Endothelial cell (in vitro differentiated cells): ENCODE results near the gene SRGAP3. TPM values are rescaled to one million over a fixed set of nuclear protein-coding genes. Genes with fewer than 3 reads are reported as not detected.

ENCODE experiments used
- DNase-seq: peaks from one replicate; pipeline ENCODE4 v3.0.0; 2021; ENCODE audit warnings: low spot score
- H3K27ac Mint-ChIP-seq: one replicate; pipeline ENCODE4 v1.8.0; 2021; ENCODE audit warnings: mixed read lengths, inconsistent platforms; ENCODE audit not compliant: unreplicated experiment
- H3K27me3 Mint-ChIP-seq: one replicate; pipeline ENCODE4 v1.8.0; 2021; ENCODE audit warnings: mild to moderate bottlenecking, moderate library complexity, mixed read lengths, inconsistent platforms; ENCODE audit not compliant: unreplicated experiment
- H3K36me3 Mint-ChIP-seq: one replicate; pipeline ENCODE4 v1.8.0; 2021; ENCODE audit warnings: mild to moderate bottlenecking, low read depth, mixed read lengths, inconsistent platforms; ENCODE audit not compliant: unreplicated experiment
- H3K4me1 Mint-ChIP-seq: one replicate; pipeline ENCODE4 v1.8.0; 2021; ENCODE audit warnings: mild to moderate bottlenecking, mixed read lengths, inconsistent platforms; ENCODE audit not compliant: unreplicated experiment
- H3K4me3 Mint-ChIP-seq: one replicate; pipeline ENCODE4 v1.8.0; 2021; ENCODE audit warnings: mild to moderate bottlenecking, mixed read lengths, inconsistent platforms; ENCODE audit not compliant: unreplicated experiment
- H3K9me3 Mint-ChIP-seq: one replicate; pipeline ENCODE4 v1.8.0; 2021; ENCODE audit warnings: mixed read lengths, inconsistent platforms; ENCODE audit not compliant: unreplicated experiment
- CTCF ChIP-seq: fragments of 200-600 bp; sonication (generic); IDR thresholded peaks from one replicate; pipeline ENCODE4 v1.5.0; 2021; ENCODE audit warnings: antibody characterized with exemption; ENCODE audit not compliant: unreplicated experiment
- total RNA-seq: library from RNA; stranded (reverse); fragmentation: NEBNext Ultra II Directional; extraction: Animal tissue kit (Norgen Biotek cat#: 25700); gene quantifications from one replicate; pipeline ENCODE4 v1.2.1, GENCODE V29; 2021; ENCODE audit not compliant: unreplicated experiment

Gene SRGAP3
- total RNA-seq, 1 donor from 2014 or later: 12.0 TPM

GRCh38 chr3:9037144-9037711 lies 212.2 kb downstream of the SRGAP3 start:
- H3K4me1 Mint-ChIP-seq: peaks cover 11% of the 10 kb centered on the region
- TF ChIP-seq CTCF: no peak
- H3K36me3 Mint-ChIP-seq: no peaks in the 10 kb centered on the region
- H3K27me3 Mint-ChIP-seq: peaks cover 2% of the 10 kb centered on the region
- no peak overlapping the region for H3K27ac Mint-ChIP-seq
- H3K4me3 Mint-ChIP-seq: no peak overlapping the region
- no peaks in the 10 kb centered on the region for H3K9me3 Mint-ChIP-seq
- no peak for DNase-seq

- Mint-ChIP-seq H3K36me3 (no peaks in the 10 kb centered on the region), H3K9me3 (no peaks in the 10 kb centered on the region), H3K27me3 (peaks cover 2% of the 10 kb centered on the region), H3K27ac (no peak overlapping the region), H3K4me3 (no peak overlapping the region), H3K4me1 (peaks cover 9% of the 10 kb centered on the region)
- DNase-seq: no peak
- no peak for TF ChIP-seq CTCF
These were observed 212.9 kb downstream of the SRGAP3 start for GRCh38 chr3:9036404-9037131.

GRCh38 chr3:9035961-9036360 lies 213.5 kb downstream of the SRGAP3 start:
- H3K36me3 Mint-ChIP-seq: no peaks in the 10 kb centered on the region
- no peaks in the 10 kb centered on the region for H3K9me3 Mint-ChIP-seq
- no peak for DNase-seq
- H3K4me3 Mint-ChIP-seq: no peak overlapping the region
- no peak overlapping the region for H3K27ac Mint-ChIP-seq
- H3K27me3 Mint-ChIP-seq: peaks cover 2% of the 10 kb centered on the region
- TF ChIP-seq CTCF: no peak
- H3K4me1 Mint-ChIP-seq: peaks cover 5% of the 10 kb centered on the region

- no peak for TF ChIP-seq CTCF
- Mint-ChIP-seq H3K27me3 (peaks cover 2% of the 10 kb centered on the region), H3K4me1 (peaks cover 5% of the 10 kb centered on the region), H3K4me3 (no peak overlapping the region), H3K27ac (no peak overlapping the region), H3K36me3 (no peaks in the 10 kb centered on the region), H3K9me3 (no peaks in the 10 kb centered on the region)
- DNase-seq: no peak
These were observed 214.0 kb downstream of the SRGAP3 start for GRCh38 chr3:9035473-9035872.

GRCh38 chr3:9033867-9034266 lies 215.6 kb downstream of the SRGAP3 start:
- Mint-ChIP-seq H3K27me3 (peaks cover 2% of the 10 kb centered on the region), H3K9me3 (no peaks in the 10 kb centered on the region), H3K36me3 (no peaks in the 10 kb centered on the region), H3K4me3 (no peak overlapping the region), H3K27ac (no peak overlapping the region), H3K4me1 (peaks cover 5% of the 10 kb centered on the region)
- TF ChIP-seq CTCF: no peak
- DNase-seq: no peak
